Measurements from ENCODE around the gene PLD6.

GRCh38 chr17:17225901-17226300 is 19.8 kb upstream of the PLD6 start:
- TF ChIP-seq GABPB1 (CRISPR knock-in tag; IDR thresholded peaks at IDR 0.05) (no peak), ZNF263 (CRISPR knock-in tag; IDR thresholded peaks at IDR 0.05; ENCODE audit: low read depth) (no peak)

All from WTC11 (cell line).